ENCODE results near the gene NINJ1.
A peak's percentile ranks its signal among the peaks of the same experiment; 100 is the strongest.
"Not testable (repeated sequence)": the region's sequence is repeated elsewhere in the genome, so short reads cannot be mapped to it uniquely, and the experiment has no call there.

NINJ1 gene

DNA sequence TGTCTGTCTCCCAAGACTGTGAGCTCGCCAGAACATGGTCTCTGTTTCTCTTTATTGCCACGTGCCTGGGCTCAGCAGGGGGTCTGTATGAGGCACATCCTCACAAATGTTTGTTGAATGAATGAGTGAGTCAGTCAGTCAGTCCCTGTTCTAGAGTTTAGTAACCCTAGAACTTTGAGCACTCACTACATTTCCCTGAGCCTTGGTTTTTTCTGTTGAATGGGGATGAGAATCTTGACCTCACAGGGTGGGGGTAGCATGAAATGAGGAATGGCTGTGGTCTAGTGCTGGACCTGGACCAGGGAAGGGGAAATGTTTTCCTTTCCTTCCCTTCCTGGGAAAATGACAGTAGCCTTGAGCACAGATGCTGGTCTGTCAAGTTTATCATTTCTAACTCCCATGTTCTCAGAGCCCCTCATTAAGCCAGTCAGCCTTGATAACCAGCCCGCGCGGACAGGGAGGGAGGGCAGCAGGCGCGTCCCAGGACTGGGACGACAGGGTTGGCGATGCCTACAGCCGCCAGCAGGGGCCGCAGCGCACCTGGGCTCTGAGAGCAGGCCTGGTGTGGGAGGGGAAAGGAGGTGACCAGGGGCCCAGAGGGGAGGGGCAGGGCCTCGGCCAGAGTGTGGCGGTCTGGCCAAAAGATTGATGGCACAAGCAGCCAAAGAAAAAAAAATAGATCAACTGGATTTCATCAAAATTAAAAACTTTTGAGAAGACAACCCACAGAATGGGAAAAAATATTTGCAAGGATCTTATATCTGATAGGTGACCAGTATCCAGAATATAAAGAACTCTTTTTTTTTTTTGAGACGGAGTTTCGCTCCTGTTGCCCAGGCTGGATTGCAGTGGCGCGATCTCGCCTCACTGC, 25.8 kb upstream of the NINJ1 start:
- peak; percentile 89 for DNase-seq (ENCODE audit: low spot score)

DNA sequence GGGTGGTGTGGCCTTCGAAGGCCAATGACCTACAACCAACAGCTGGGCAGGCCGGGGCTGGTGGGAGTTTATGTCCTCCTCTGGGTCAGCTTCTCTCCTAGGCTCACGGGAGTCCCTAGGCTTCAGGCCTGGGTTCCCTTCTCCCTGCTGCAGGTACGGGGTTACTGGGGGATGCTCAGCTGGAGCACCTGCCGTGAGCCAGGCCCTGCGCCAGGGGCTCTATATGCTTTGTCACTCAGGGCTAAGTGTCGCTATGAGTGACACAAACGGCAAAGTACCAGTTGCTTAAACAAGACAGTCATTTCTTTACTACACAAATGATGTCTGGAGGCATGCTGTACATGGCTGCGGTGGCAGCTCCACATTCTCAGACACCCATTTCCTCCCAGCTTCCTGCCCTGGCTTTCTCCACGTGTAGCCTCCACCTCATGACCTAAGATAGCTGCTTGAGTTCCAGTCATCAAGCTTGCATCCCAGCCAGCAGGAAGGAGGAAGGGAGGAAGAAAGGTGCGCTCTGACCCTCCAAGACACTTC, 22.5 kb upstream of the NINJ1 start:
- DNase-seq (ENCODE audit: low spot score) = no peak

DNA sequence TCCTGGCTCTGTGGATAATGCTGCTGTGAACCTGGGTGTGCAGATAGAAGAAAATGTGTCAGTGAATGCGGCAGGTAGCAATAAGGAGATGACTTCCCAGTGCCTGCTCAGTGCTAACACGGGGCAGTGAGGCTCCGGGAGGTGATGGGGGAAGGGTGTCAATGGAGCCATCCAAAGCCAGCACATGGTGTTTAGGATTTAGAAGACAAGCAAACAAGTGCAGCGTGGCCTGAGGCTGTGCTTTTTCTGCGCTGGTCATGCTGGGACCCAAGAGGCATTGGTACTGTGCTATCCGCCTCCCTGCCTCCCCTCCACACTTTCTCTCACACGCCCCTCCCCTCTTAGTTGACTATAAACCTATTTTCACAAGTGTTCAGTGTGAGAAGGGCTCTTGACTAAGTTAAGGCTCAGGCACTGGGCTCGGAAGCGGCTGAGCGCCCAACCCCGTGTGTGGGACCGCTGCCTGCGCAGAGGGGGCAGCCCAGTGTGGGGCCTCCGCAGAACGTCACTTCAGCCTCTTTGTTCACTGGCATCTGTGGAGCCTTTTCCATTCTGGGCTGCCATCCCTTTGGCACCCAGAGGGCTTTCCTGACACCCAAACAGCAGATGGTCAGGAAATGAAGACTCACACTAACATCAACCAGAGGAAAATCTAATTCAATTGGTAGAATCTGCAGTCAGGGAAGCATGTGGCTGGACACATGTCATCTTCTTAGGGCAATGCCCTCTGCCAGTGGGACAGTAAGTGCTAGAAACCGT, 21.8 kb upstream of the NINJ1 start:
- no peak for DNase-seq (ENCODE audit: low spot score)

GRCh38 chr9:93154293-93154903, 20.3 kb upstream of the NINJ1 start:
- DNase-seq (ENCODE audit: low spot score) = peak; percentile 84

DNA sequence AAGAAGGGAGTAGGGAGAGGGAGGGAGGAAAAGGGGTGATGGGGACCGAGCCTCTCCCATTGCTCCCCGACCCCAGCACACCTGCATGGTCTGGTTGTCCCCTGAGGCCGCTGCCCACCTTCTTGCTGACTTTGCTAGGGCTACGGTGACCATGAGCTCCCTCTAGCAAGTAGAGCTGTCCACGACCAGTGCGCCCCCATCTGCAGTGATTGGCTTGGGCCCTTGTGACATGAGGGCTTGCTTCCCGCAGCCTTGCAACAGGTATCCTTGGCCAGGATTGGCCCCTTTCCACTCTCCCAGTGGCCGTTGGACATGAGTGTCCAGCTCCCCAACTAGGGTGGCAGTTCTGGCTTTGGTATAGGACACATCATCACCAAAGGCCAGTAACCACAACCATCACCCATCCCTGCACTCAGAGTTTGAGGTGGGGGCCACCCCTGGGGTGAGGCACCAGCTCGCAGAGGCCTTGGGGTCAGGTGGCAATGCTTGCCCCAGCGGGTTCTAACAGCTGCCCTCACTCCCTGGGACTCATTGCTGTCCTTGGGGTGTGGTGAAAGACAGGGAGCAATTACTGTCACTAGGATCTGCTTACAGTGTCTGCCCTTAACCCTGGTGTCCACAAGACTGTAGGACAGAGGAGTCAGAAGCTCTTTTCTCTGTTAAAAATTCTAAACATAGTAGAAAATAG, 17.2 kb upstream of the NINJ1 start:
- DNase-seq (ENCODE audit: low spot score) = no peak

DNA sequence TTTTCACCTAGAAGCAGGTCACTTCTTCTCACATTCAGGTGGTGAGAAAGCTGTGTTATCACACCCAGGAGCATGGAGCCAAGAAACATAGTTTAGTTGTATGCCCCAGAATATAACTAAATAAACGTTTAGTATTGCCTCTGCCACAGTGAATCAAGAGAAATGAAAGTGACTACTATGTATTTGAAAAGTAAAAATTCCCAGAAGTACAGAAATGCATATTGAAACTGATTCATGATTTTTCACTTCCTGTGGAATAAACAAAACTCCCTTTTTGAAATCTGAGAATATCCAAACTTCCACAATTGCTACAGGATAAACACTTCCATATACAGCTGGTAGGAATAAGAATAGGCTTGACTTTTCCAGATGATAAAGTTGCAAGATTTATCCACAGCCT, 15.3 kb upstream of the NINJ1 start:
- DNase-seq (ENCODE audit: low spot score) = no peak

GRCh38 chr9:93148721-93149120, 14.7 kb upstream of the NINJ1 start:
- DNase-seq (ENCODE audit: low spot score) = no peak

DNA sequence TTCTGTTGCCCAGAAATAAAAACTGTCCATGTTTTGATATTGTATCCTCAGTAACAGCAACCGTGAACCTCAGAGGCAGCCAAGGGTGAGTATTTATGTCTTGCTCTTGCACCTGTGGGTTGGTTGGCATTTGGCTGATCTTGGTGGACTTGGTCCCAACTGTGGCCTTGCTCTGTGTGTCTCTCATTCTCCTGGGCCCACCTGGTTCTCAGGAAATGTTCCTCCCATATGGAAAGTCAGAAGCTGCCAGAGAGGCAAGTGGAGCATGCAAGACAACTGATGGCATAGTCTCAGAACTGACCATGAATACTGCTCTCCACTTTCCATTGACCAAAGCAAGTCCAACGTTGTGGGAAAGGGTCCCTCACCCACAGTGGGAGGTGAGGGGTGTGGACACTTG, 13.6 kb upstream of the NINJ1 start:
- no peak for DNase-seq (ENCODE audit: low spot score)

GRCh38 chr9:93146696-93147095, 12.6 kb upstream of the NINJ1 start:
- not testable (repeated sequence) for DNase-seq (ENCODE audit: low spot score)

DNA sequence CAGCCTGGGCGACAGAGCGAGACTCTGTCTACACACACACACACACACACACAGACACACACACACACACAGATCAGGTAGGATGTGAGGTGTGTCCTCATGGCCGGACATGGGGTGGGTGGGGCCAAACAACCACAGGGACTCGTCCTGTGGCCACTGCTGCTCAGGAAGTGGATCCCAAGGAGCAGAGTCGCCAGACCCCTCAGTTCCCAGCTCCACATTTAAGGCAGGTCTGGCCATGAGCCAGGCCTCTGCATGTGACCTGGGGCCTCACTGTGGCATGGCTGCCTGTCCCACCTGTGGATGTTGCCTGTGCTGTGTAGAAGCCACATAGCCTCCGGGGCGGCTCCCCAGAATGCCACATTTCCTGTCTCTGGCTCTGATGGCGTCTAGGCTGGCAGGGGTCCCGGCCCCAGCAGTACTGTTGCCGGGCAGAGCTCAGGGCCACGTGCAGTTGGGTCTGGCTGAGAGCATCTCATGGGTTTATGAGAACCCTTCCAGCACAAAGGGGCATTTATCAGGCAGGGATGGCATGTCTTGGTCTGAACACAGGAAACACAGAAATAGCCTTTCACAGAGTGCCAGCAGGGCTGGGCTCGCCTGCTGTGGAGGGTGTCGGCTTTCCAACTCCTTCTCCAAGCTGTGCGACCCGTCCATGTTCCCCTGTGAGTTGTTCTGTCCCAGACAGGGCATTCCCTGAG, 9.9 kb upstream of the NINJ1 start:
- DNase-seq (ENCODE audit: low spot score) = no peak

DNA sequence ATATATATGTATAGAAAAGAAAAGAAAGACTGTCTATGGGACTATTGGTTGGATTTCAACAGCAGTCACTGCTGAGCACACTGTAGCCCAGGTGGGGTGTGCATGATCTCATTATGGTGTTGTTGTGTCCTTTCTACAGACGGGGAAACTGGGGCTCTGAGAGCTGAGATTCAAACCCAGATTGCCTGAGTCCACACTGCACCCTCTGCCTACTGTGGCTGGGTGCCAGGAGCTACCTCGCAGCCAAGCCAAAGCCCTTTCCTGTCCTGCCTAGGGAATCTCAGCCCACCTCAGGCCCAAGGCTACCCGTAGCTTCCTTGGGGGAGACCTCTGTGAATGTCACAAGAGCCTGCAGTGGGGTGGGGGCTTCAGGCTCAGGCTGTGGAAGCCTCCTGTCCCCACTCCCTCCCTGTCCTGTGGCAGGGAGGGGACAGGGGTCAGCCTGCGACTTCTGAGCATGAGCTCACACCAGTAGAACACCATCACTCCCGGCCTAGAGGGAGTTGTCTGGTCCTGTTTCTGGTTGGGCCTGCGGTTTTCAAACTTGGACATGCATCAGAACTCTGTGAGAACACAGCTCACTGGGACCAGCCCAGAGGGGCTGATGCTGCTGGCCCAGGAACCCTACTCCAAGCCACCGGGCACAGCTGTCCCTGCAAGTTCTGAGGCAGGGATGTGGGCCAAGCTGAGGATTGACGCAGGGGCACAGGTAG, 7.9 kb upstream of the NINJ1 start:
- no peak for DNase-seq (ENCODE audit: low spot score)

GRCh38 chr9:93139365-93140182, 5.5 kb upstream of the NINJ1 start:
- DNase-seq (ENCODE audit: low spot score) = no peak

- no peak for DNase-seq (ENCODE audit: low spot score)
Measured at GRCh38 chr9:93138171-93138764, 4.2 kb upstream of the NINJ1 start.

- DNase-seq (ENCODE audit: low spot score) = no peak
Measured at GRCh38 chr9:93137362-93137761, 3.3 kb upstream of the NINJ1 start.

GRCh38 chr9:93136011-93136440, 2.0 kb upstream of the NINJ1 start:
- DNase-seq (ENCODE audit: low spot score) = no peak

- no peak for DNase-seq (ENCODE audit: low spot score)
Measured at GRCh38 chr9:93134740-93135444, 841 bp upstream of the NINJ1 start.

DNA sequence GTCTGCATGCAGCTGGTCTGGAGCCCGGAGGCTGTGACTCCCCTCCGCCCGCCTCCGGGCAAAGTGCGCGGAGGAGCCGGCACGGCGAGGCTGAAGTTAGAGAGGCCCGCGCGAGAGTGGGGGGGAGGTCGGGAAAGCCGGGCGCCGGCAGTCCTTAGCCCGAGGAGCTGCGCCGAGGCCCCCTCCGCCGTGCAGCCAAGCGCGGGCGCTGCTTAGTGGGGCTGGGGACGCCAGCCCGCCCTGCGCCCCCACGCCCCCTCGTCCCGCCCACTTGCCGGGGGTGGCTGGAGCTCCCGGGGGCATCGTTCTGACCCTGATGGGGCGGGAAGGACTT, 403 bp downstream of the NINJ1 start:
- peak; percentile 84 for DNase-seq (ENCODE audit: low spot score)

DNA sequence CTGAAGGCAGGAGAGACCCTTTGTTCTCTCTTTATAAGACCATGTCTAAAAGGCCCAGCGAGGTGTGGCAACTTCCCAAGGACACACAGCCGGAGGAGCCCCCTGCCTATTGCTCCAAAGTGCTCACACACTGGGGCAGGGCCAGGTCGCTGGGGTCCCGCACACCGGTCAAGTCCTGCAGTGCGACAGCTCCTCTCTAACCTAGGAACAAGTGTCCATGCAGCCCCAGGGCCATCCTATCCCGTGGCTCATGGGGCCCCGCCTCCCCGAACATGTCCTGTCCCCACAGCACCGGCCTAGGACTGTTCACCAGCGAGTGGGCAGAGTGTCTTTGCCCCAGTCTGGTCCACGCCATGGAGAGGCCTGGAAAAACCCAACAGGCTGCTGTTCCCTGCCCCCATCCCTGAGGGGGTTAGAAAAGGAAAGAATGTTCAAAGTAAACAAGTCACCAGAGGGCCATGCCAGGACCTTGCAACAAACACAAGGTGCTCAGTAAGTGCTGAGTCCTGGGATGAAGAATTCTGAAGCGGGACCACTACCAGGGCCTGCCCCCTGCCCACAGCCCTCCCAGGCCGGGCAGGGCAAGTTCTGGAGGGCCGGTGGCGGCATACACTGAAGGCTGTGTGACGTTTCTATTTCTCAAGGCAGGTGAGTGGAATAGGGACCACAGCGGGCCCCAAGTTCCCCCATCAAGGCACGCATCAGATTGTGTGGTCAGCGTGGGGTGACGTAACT, 938 bp downstream of the NINJ1 start:
- DNase-seq (ENCODE audit: low spot score) = no peak
